GM18499 (cell line): ENCODE measurements around the gene CSHL1.
"Not testable (repeated sequence)": the region's sequence is repeated elsewhere in the genome, so short reads cannot be mapped to it uniquely, and the experiment has no call there.

ENCODE experiments used
- ATAC-seq: cut with Tn5 transposase; IDR thresholded peaks from one replicate; pipeline ENCODE4 v1.9.1; 2021; ENCODE audit warnings: moderate number of reproducible peaks; ENCODE audit not compliant: insufficient read depth, unreplicated experiment

CSHL1 gene

DNA sequence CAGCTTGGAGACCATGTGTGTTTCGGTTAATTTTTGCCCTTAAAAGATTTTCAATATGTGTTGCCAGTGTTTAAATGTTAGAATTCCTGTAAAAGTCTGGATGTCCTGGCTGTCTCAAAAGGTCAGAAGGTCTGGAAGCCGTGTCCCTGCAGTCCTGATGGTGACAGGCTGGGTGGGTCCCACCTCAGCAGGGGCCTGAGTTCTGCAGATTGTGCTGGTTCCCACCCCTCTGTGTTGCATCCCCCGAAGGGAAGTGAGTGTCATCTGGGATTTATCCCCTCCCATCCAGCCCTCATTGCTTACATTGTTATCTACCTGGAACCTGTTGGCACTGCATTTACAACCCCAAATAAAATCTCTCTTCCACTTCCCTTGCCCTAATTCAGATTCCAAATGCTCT lies 17.0 kb downstream of the CSHL1 start:
- ATAC-seq, result not testable (repeated sequence)

DNA sequence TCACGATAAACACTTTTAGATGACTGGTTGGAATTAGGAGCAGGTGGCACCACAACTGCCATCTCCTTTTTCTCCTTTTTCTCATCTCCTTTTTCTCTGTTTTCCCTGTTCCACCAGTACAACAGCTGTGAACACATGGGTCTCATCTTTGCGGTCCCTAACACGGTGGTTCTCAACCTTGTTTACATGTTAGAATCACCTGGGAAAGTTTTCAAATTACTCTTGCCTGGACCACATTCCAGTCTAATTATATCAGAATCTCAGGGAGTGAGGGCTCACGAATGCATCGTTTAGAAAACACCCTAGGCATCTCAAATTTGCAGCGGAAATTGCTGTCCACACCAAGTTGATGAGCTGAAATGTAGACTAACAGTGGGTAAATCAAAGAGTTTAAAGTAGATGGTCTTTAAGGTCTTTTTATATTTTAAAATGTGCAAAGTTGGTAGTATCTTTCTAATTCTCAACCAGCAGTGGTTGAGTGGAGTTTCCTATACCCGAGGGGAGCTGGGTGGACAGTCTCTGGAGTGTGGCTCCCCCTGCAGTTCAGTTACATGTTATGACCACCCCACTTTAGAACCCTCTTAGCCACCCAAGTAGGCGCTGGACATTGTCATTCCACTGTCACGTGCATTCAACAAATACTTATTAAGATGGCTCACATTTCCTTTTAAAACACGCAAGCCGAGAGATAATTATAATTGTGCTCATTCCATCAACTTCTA lies 18.6 kb downstream of the CSHL1 start:
- not testable (repeated sequence) for ATAC-seq

DNA sequence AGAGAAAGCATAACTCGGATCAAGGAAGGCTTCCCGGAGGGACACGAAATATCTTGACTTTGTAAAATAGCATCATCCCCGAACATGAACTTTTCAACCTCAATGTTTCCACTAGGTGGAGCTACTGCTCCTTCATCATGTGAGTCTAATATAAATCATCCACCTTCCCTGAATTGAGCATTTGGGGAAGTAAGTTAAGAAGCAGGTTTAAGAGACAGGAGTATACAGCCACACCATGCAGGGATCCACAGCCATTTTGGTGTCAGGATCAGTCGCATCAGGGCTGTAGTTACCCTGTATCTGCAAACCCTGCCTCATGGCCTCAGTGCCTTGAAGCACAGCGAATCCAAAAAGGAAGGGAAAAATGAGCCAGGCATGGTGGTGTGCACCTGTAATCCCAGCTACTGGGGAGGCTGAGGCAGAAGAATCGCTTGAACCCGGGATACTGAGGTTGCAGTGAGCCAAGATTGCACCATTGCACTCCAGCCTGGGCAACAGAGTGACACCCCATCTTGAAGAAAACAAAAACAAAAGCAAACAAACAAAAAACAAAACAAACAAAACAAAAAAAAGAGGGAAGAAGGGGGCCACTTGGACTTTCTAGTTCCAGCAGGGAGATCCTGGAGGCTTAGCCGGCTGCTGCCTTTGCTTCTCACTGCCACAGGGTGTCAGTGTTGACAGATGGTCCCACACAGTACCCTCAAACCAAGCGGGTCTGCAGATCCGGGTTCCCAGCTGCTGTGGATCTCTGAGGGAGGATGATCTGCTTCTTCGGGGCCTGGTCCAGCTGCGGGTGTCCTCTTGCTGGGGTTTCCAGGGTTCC lies 21.8 kb downstream of the CSHL1 start:
- not testable (repeated sequence) for ATAC-seq

DNA sequence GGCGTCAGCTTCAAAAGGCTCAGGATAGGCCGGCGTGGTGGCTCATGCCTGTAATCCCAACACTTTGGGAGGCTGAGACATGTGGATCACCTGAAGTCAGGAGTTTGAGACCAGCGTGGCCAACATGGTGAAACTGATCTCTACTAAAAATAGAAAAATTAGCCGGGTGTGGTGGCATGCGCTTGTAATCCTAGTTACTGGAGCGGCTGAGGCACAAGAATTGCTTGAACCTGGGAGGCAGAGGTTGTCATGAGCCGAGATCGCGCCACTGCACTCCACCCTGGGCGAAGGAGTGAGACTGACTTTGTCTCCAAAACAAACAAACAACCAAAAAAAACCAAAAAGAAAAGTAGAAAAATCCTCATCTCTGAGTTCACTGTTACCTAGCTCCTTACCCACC lies 25.9 kb downstream of the CSHL1 start:
- not testable (repeated sequence) for ATAC-seq

DNA sequence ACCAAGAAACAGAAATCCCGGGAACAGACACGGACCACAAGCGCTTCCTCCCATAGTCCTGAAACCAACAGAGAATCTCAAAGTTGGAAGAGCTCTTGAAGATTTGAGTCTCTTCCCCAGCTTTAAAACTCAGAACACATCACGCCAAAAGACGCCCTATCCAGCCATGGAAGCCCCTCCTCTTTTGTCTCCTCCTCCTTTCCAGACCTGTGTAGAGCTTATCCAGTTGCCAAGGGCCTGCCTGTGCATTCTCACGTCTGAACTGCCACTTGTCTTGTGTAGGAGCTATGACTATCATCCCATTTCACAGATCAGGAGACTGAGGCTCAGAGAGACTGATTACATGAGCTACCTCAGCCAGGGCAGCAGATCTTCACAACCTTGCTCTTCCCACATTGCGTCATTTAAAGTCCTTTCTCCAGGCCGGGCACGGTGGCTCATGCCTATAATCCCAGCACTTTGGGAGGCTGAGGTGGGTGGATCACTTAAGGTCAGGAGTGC lies 28.4 kb downstream of the CSHL1 start:
- ATAC-seq, result not testable (repeated sequence)

DNA sequence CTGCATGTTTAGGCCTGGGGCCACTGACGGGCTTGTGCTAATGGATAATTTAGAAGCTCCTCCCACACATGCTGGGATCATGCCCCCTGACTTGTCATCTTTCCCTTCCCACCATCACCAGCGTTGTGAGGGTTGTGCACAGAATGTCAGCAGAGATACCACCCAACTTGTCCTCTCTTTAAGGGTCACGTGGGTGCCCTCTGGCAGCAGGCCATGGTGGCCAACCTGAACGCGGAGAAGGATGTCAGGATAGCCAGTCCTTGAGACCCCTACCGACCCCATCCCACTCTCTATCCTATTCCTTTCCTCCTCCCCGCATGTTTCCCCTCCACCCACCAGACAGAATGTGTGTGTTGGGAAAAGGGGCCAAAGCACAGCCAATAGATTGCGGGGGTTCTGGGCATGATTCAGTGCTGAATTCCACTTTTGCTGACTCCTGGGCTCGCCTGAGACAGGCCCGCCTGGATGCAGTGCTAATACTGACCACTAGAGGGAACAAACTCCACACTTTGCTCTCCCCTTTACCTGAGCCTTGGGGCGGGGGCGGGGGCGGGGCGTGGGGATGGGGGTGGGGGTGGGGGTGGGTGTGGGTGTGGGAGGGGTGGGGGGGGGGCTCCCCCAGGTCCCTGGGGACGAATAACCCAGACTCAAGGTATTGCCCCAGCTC lies 29.0 kb downstream of the CSHL1 start, which contains the start of gene GH2:
GH2 (minus strand) TSS at position 10 of the 667 bp plus-strand sequence. CDS start 143 bp downstream, outside the sequence.
- no peak for ATAC-seq

DNA sequence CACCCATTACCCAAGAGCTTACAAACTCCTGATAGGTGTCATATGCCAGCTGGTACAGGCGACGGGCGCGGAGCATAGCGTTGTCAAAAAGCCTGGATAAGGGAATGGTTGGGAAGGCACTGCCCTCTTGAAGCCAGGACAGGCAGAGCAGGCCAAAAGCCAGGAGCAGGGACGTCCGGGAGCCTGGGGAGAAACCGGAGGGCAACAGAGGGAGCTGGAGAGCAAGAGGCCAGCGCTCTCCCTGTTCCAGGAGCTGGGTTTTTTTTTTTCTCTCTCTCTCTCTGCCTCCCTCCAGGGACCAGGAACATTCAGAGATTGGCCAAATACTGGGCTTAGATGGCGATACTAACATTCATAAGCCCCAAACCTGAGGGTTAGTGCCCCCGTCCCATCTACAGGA lies 29.7 kb downstream of the CSHL1 start:
- ATAC-seq, result not testable (repeated sequence)

DNA sequence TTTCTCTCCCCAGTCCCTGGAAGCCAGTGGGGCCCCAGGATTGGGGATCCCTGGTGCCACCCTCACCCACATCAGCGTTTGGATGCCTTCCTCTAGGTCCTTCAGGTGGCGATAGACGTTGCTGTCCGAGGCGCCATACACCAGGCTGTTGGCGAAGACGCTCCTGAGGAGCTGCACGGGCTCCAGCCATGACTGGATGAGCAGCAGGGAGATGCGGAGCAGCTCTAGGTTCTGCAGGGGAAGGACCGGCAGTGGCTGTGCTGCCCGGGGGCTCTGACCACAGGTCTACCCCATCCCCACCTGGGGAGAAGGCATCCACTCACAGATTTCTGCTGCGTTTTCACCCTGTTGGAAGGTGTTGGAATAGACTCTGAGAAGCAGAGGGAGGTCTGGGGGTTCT lies 30.4 kb downstream of the CSHL1 start:
- no peak for ATAC-seq

DNA sequence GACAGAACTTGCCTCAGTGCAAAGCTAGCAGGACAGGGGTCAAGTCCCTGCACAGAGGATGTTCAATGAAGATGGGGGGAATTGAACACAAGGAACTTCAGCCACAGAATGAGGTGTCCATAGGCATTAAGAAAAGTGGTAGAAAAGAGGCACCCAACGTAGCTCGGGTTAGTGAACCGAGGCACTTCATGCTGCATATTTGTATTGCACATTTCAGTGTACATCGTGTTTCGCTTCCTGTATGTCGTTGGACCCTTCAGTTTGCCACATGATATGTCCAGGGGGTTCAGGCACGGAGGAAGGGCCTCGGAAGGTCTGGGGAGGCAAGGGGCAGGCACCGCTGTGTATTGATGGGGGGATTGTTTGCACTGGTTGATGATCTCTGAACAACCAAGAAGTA lies 32.6 kb downstream of the CSHL1 start:
- not testable (repeated sequence) for ATAC-seq

DNA sequence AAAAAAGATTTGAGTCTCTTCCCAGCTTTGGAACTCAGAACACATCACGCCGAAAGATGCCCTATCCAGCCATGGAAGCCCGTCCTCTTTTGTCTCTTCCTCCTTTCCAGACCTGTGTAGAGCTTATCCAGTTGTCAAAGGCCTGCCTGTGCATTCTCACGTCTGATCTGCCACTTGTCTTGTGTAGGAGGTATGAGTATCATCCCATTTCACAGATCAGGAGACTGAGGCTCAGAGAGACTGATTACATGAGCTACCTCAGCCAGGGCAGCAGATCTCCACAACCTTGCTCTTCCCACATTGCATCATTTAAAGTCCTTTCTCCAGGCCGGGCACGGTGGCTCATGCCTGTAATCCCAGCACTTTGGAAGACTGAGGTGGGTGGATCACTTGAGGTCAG lies 36.4 kb downstream of the CSHL1 start:
- not testable (repeated sequence) for ATAC-seq

DNA sequence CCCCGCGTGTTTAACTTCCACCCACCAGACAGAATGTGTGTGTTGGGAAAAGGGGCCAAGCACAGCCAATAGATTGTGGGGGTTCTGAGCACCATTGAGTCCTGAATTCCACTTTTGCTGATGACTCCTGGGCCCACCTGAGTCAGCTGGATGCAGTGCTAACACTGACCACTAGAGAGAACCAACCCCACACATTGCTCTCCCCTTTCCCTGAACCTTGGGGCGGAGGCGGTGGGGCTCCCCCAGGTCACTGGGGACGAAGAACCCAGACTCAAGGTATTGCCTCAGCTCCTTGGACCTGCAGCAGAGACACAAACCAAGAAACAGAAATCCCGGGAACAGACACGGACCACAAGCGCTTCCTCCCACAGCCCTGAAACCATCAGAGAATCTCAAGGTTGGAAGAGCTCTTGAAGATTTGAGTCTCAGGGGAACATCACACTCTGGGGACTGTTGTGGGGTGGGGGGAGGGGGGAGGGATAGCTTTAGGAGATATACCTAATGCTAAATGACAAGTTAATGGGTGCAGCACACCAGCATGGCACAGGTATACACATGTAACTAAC lies 36.9 kb downstream of the CSHL1 start:
- not testable (repeated sequence) for ATAC-seq

DNA sequence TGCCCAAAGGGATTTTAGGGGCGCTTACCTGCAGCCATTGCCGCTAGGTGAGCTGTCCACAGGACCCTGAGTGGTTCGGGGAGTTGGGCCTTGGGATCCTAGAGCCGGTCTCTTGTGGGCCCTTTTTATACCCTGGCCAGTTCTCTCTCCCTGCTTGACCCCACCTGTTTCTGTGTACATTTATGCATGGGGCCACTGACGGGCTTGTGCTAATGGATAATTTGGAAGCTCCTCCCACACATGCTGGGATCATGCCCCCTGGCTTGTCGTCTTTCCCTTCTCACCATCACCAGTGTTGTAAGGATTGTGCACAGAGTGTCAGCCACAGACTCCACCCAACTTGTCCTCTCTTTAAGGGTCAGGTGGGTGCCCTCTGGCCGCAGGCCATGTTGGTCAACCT lies 37.5 kb downstream of the CSHL1 start, which contains the start of gene CSH2:
CSH2 (minus strand) TSS at position 101 of the 400 bp plus-strand sequence; CDS start at position 38, 63 bp downstream.
- not testable (repeated sequence) for ATAC-seq

DNA sequence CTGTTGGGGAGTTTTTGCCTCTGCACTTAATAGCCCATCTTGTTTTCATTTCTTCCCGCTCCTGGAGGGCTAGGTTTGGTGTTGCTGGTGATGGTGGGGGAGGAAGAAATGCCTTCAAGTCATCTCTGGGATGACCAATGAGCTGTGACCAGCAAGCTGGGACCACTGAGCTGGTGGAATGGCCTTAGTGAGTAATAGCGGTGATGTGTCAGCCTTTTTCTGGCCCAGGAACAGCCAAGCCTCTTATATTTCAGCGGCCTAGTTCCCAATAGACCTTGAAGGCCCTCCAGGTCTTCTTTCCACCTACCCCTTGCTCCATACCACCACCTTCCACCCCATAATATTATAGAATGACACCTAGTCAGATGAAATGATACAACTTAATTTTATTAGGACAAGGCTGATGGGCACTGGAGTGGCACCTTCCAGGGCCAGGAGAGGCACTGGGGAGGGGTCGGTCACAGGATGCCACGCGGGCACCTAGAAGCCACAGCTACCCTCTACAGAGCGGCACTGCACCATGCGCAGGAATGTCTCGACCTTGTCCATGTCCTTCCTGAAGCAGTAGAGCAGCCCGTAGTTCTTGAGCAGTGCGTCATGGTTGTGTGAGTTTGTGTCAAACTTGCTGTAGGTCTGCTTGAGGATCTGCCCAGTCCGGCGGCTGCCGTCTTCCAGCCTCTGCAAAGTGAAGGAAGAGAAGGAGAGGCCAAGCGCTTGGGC lies 39.3 kb downstream of the CSHL1 start:
- ATAC-seq, result not testable (repeated sequence)

DNA sequence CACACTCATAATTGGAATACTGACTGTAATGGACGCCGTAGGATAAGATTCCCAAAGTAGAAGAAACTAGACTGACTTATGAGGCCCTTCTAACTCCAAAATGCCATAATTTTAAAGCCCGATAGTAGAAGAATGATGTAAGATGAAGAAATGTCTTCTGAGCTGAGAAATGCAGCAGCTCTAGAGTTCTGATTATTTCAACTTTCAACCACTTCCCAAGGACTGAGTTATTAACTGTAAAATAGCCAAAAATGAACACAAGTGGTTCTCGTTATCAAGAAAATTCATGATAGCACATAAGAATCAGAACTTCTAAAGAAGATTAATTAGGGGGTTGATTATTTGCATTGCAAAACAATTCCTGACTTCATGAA lies 40.8 kb downstream of the CSHL1 start:
- ATAC-seq, result not testable (repeated sequence)

DNA sequence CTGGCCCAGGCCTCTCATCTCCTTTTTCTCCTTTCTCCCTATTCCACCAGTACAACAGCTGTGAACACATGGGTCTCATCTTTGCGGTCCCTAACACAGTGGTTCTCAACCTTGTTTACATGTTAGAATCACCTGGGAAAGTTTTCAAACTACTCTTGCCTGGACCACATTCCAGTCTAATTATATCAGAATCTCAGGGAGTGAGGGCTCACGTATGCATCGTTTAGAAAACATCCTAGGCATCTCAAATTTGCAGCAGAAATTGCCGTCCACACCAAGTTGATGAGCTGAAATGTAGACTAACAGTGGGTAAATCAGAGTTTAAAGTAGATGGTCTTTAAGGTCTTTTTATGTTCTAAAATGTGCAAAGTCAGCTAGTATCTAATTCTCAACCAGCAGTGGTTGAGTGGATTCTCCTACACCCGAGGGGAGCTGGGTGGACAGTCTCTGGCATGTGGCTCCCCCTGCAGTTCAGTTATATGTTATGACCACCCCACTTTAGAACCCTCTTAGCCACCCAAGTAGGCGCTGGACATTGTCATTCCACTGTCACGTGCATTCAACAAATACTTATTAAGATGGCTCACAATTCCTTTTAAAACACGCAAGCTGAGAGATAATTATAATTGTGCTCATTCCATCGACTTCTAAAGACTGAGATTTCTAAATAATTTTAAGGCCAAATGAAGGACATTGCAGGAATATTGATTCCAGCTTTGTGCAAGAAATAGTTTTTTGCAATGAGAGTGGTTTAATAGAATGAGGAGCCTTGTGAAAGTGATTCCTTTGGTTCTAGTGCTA lies 41.4 kb downstream of the CSHL1 start:
- ATAC-seq, result not testable (repeated sequence)

DNA sequence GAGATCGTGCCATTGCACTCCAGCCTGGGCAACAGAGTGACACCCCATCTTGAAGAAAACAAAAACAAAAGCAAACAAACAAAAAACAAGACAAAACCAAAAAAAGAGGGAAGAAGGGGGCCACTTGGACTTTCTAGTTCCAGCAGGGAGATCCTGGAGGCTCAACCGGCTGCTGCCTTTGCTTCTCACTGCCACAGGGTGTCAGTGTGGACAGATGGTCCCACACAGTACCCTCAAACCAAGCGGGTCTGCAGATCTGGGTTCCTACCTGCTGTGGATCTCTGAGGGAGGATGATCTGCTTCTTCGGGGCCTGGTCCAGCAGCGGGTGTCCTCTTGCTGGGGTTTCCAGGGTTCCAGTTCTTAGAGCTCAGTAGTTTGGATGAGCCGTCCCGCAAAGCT lies 44.4 kb downstream of the CSHL1 start:
- not testable (repeated sequence) for ATAC-seq
